ENCODE measurements around the gene CACFD1. TPM values are rescaled to one million over a fixed set of nuclear protein-coding genes. Genes with fewer than 3 reads are reported as not detected.

Gene CACFD1
- total RNA-seq, 4 donors from 2014 or later: 6.8 to 11.6 (median 9.4) TPM

GRCh38 chr9:133494636-133495326 lies 35.0 kb downstream of the CACFD1 start:
- no peaks in the 10 kb centered on the region for H3K36me3 ChIP-seq
- H3K4me1 ChIP-seq: peaks cover 11% of the 10 kb centered on the region
- TF ChIP-seq POLR2A (IDR thresholded peaks at IDR 0.05): no peak
- TF ChIP-seq POLR2AphosphoS5 (IDR thresholded peaks at IDR 0.05): no peak
- DNase-seq (ENCODE audit: low spot score in 2 of 2): no peak
- 81% methylated on average over 15 of the region's 24 CpGs for WGBS
- H3K4me3 ChIP-seq: no peak overlapping the region
- H3K9me3 ChIP-seq: no peaks in the 10 kb centered on the region
- no peak overlapping the region for H3K27ac ChIP-seq
- H3K27me3 ChIP-seq: peaks cover 45% of the 10 kb centered on the region

GRCh38 chr9:133495327-133496293 lies 35.8 kb downstream of the CACFD1 start:
- TF ChIP-seq EP300 (IDR thresholded peaks at IDR 0.05): no peak
- TF ChIP-seq CTCF (IDR thresholded peaks at IDR 0.05): no peak
- TF ChIP-seq POLR2A (IDR thresholded peaks at IDR 0.05): no peak
- no peak for TF ChIP-seq POLR2AphosphoS5 (IDR thresholded peaks at IDR 0.05)
- WGBS: 86% methylated on average over 23 of the region's 24 CpGs
- peaks cover 38% of the 10 kb centered on the region for H3K27me3 ChIP-seq
- no peaks in the 10 kb centered on the region for H3K9me3 ChIP-seq
- H3K27ac ChIP-seq: no peak overlapping the region
- DNase-seq (ENCODE audit: low spot score in 2 of 2): no peak
- H3K4me3 ChIP-seq: no peak overlapping the region
- no peaks in the 10 kb centered on the region for H3K36me3 ChIP-seq
- peaks cover 11% of the 10 kb centered on the region for H3K4me1 ChIP-seq

- no peak for DNase-seq (ENCODE audit: low spot score in 2 of 2)
- no peak overlapping the region for H3K27ac ChIP-seq
- 80% methylated on average over 22 of the region's 35 CpGs for WGBS
Measured at GRCh38 chr9:133496861-133497842, 37.4 kb downstream of the CACFD1 start.

GRCh38 chr9:133499132-133499891 lies 39.5 kb downstream of the CACFD1 start:
- TF ChIP-seq CTCF (IDR thresholded peaks at IDR 0.05) (no peak), EP300 (IDR thresholded peaks at IDR 0.05) (no peak), POLR2AphosphoS5 (IDR thresholded peaks at IDR 0.05) (no peak), POLR2A (IDR thresholded peaks at IDR 0.05) (no peak)
- Histone ChIP-seq H3K4me3 (no peak overlapping the region), H3K27ac (no peak overlapping the region), H3K36me3 (no peaks in the 10 kb centered on the region), H3K27me3 (peaks cover 33% of the 10 kb centered on the region), H3K4me1 (no peaks in the 10 kb centered on the region), H3K9me3 (peaks cover 6% of the 10 kb centered on the region)
- 48% methylated on average over 5 of the region's 19 CpGs for WGBS
- DNase-seq (ENCODE audit: low spot score in 2 of 2): no peak

More at GRCh38 chr9:133496861-133497842, 37.4 kb downstream of the CACFD1 start:
- Histone ChIP-seq H3K27me3 (peaks cover 38% of the 10 kb centered on the region), H3K36me3 (no peaks in the 10 kb centered on the region), H3K4me3 (no peak overlapping the region), H3K9me3 (peaks cover under 1% of the 10 kb centered on the region), H3K4me1 (peaks cover 7% of the 10 kb centered on the region)
- TF ChIP-seq POLR2AphosphoS5 (IDR thresholded peaks at IDR 0.05) (no peak), POLR2A (IDR thresholded peaks at IDR 0.05) (no peak), CTCF (IDR thresholded peaks at IDR 0.05) (no peak), EP300 (IDR thresholded peaks at IDR 0.05) (no peak)
